Ureter (tissue), 1 donor: Measurements from ENCODE around the gene TIMP3. TPM values are rescaled to one million over a fixed set of nuclear protein-coding genes. Genes with fewer than 3 reads are reported as not detected.

Experiments
- DNase-seq: peaks from one replicate; pipeline ENCODE4 v3.0.0-alpha.2; 2020; ENCODE audit warnings: low spot score
- total RNA-seq: library from RNA; stranded (reverse); gene quantifications from one replicate; pipeline ENCODE4 v1.2.4, GENCODE V29; 2023
- donor health status: DM: yes; HTN: yes; CAD: no.

TIMP3 gene
- total RNA-seq, 1 donor from 2014 or later: 279 TPM

DNA sequence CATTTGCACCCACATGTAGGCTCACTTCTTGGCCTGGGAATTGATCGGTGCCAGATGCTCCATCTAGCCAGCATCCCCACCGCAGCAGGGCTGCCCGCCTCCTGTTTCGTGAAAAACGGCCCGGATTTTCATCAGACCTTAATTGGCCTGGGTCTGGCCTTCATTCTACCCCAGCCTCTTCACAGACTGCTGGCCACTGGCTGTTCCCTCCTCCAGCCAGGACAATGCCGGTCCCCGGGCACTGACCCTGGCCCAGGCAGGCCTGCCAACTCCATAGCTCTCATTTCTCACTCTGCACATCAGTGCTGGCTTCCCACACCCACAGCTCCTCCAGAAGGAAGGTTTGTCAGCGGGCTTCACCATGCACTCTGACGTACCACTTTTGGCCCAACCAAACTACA lies 27.9 kb downstream of the TIMP3 start:
- no peak for DNase-seq

DNA sequence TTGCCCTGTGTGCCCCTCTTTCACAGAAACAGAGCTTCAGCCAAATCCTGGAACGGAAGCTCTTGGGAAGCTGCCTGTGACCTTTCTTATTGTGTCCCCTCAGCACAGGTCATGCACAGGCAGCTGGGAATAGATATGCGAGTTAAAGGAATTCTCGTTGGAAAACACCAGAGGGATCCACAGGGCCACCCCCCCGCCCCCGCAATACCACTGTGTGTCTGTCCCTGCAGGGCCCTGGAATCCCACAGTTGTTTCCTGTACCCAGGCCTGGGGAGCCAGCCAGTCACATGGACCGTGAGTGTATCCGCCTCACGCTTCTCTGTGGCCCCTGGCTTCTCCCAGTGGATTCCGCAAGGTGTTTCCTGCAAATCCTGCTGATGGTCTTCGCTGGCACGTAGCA lies 29.0 kb downstream of the TIMP3 start:
- DNase-seq: no peak

DNA sequence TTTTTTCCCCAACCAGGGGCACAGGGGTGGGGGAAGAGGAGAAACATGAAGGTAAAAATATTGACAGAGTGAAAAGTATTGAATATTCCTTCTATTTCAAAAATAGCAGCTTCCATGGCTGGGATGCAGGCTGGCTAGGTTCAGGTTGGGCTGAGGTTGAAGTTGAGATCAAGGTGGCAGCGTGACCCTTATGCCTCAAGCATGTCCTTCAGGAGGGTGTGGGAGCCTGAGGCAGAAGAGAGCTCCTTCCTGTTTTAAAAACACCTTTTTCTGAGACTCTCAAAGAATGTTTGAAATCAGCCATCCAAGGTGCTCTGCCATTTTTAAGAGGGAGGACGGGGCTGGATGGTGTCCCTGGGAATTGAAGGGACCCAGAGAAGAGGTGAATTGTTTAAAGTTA lies 29.5 kb downstream of the TIMP3 start:
- DNase-seq: no peak

DNA sequence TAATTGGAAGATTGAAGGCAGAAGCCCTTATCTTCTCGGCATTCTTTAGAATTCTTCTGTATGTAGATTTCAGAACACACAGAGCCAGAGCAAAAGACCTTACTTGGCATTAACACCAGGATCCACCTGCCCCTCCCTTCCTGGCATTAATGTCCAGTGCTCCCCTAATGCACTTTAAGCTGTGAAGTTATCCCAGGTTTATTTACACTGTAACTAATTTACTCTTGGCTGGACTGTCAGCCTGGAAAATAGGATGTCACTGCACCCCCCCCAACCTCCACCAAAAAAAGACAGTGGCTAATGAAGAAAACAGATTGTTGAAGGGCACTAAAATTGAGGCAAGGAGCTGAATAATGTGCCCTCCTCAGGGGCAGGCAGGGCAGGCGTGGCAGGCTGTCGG lies 30.1 kb downstream of the TIMP3 start:
- no peak for DNase-seq

DNA sequence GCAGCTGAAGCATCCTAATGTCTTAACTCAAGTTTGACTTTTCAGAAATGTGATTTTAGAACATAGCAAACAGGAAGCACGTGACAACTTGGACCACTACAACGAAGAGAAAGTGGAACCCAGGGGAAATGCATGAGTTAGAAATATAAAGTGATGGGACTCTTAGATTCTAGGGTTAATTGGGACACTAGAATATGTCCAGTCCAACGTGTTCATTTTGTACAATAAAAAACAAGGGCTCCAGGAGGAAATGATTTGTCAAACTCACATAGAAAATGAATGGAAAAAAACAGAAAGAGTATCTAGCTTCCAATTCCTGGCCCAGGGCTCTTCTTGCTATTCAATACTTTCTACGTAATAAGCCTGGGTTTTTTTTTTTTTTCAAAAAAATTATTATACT lies 30.7 kb downstream of the TIMP3 start:
- DNase-seq: no peak

DNA sequence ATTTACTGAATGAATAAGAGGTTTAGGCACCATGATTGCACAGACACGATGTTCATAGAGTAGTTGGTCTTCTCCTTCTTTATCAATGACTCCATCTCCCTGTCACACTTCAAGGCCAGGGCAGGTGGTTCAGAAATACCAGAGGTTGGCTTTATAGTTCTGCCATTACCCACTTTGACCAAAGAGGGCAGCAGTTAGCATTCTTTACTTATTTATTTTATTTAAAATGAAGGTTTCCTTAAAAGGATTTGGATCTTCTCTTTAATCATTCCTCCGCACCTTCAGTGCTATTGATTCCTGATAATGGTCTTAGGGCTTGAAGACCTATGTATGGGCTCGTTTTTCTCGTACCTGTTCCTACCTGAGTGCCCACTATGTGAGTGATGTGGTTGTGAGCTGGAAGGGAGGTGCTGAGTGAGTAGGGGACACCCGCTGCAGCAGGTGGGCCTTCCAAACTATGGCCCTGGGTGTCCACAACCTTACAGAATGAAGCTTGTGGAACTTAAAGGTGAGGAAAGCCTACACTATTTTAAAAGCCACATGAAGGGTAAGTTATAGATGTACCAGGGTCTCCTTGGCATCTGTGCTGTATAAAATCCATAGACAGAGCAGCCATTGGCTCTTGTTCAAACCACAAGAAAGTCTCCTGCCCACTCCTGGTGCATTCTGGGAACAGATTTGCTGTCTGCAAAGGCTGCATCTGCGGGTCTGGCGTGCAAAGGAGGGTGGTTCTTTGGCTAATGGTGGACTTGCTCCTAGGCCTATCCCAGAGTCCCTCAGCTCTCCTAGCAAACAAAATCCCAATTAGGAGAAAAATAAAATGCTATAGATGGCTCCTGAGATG lies 35.0 kb downstream of the TIMP3 start:
- DNase-seq: no peak

DNA sequence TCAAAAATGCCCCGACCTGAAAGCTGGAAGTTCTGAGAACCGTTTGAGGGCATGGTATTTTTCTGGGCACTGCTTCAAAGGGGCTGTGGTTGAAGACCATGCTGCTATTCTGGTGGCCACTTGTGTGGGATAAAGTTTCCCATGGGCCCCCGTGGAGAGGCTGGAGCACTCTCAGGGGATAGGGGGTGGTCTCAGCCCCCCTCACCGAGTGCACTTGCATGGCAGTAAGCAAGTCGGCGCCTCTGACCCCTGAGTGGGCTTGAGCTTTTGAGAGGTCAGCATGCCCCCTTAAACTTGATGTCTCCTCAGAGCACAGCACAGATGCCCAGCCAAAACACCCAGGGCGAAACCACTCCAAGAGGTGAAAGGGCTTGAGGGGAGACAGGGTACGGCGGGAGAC lies 35.6 kb downstream of the TIMP3 start:
- no peak for DNase-seq

DNA sequence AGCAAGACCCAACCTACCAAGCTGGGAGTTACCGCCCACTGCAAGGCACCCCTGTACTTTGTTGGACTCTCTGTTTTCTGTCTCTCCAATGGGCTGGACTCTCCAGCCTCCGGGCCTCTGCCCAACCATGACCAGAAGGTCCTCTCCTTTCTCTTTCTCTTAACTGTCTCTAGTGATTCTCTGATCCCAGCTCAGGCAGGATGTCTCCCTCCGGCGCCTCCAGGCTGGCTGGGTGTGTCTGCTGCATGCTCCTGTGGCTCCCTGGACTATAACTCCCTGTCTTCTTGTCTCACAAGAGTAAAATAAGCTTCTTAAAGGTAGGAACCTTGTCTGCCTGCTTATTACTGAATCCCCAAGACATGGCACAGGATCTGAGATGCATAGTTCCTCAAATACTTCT lies 36.3 kb downstream of the TIMP3 start:
- DNase-seq: no peak

DNA sequence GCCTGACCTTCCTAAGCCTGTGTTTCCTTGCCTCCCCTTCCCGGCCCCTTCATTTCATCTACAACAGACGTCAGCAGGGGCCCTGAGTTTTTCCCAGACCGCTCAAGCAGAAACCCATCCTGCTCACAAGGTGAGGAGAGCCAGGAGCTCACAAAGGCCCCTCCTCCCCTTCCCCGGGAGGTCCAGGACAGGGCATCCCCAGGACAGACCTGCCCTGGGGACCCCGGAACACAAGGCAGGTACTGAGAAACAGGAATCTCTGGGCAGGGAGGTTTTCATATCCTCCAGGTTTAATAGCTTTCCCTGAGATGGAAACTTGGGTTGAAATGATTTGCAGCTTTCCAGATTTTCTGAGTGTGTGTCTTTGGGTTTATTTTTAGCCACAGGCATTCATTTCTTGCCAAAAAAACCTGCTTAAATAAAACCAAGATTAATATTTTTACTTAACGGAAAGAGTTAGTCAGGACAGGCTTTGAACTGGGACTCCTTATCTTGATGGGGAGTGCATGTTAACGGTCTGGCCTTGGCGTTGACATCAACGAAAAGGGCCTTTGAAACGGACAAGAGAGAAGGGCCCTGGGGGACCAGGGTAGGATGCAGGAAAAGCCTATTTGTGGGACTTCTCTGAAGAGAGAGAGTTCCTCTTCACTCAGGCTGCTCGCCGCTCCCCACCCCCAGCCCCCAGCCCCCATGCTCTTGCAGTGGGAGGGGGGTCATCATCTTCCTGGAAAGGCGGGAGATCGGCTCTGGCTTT lies 38.5 kb downstream of the TIMP3 start:
- DNase-seq: no peak

DNA sequence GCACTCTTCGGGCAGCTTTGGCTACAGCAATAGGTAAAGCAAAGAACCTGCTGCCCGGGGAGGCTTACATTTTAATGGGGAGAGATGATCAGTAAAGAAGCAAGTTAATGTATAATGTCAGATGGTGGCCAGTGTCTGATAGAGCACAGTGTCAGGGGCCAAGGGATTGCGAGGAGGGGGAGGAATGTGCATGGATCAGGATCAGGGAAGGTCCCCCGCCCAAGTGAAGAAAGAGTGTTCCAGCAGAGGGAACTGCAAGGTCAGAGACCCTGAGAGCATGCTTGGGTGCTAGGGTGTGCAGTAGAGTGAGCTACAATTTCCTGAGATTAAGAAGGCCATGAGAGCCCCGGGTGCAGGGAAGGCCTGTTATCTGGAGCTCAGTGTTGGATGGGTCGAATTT lies 39.7 kb downstream of the TIMP3 start:
- DNase-seq: no peak

DNA sequence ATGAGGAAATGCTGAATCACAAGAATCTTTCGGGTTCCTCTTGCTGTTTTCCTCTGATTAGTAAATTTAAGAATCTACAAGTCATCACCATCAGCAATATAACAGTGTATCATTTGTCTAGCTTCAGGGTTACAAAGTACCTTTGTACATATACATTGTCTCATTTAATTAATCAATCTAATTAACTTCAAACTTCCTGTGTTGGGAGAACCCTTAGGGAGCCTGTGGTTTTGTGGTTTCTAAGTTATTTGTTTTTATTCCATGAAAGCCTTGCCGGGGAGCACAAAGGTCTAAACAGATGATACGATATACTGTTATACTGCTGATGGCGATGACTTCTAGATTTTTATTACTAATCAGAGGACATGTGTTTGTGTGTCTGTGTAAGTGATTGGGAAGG lies 41.0 kb downstream of the TIMP3 start:
- DNase-seq: no peak

DNA sequence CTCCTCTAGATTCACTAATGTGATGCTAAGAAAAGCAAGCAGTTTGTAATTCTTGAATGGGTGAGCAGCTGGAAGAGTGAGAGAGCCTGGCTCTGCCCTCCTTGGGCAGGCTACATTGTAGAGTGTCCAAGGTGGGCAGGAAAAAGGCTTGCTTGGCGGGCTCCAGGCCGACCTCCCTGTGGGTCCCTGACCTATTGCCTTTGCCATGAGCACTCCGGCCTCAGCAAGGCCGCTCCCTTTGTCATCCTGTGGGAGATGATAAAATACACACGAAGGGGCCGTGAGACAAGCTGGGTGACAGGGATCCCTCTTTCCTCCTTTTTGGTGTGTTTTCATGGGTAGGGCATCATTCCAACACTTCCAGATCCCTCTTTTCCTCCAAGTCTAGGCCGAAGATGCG lies 41.8 kb downstream of the TIMP3 start:
- DNase-seq: no peak

DNA sequence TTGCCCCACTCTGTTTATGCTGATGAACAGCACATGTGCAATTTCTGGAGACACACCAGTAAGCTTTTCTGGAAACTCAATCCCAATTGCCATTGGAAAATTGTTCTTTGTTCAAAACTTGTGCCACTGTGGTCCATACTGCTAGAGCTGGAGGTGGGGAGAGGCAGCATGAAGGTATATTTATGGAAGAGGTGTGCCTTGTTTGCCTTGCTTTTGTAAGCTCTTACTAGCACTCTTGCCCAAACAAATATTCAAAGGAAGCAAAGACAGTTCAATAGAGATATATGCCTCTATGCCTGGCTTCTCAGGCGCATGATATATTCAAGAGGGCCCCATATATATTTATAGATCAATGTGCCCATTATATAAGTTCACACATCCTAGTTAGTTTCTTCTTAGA lies 42.7 kb downstream of the TIMP3 start:
- DNase-seq: no peak

DNA sequence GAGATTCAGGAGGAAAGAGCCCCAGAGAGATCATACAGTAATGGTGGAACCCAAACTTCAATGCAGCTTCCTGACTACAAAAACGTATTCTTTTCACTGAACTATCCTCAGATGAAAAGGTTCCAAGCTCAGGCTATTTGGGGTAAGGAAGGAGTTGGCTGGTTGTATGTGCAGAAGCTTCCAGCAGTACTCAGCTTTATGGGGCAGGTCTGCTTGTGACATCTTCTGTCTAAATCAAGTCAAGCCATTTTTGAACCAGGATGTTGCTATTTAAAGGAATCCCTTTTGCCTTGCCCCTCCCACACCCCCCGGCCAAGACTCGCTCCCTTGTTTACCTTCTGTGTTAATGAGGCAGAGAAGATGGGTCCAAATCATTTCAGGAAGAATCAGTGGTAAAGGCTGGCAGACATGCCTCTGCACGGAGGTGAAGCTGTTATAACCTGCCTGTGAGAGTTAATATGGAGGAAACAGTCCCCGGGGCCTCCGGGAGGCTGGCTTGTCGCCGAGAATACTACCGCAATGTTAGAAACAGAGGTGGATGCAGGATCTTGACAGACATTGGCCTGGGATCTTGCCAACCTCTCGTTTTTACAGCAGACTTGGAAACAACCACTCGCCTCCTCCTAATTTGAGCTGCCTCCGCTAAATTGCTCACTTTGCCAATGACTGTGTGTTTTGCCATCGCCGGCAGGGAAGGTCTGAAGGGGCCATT lies 45.4 kb downstream of the TIMP3 start:
- peak; percentile 72 for DNase-seq

DNA sequence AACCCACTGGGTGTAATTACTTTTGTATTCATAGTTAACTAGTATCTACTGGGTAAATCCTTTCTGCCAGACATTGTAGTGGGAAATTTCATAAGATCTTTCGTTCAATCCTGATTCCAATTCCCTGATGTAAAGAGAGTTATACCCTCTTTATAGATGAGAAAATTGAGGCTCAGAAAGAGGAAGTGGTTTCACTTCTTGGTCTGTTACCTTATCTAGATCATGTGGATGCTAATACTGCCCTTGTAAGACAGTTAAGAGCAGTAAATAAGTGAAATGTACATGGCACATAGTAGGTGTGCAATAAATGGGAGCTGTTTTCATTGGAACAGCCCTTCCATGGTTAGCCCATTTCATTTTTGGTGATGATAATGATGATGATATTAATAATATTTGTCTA lies 46.7 kb downstream of the TIMP3 start:
- DNase-seq: no peak

DNA sequence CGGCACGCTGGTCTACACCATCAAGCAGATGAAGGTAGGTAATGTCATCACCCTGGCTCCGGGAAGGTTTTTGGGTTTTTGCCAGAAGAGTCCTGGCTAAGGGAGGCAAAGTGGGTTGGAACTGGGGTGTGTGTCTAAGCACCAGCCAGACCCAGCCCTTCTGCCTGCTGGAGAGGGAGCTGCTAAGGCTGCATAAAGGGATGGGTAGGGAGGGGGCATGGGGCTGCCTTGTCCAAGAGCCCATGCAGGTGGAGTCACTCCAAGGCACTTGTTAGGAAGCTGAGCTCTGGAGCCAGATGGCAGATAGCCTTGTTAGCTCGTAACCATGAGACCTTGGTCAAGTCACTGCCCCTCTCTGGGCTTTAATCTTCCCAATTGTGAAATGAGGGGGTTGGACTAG lies 48.0 kb downstream of the TIMP3 start:
- no peak for DNase-seq

DNA sequence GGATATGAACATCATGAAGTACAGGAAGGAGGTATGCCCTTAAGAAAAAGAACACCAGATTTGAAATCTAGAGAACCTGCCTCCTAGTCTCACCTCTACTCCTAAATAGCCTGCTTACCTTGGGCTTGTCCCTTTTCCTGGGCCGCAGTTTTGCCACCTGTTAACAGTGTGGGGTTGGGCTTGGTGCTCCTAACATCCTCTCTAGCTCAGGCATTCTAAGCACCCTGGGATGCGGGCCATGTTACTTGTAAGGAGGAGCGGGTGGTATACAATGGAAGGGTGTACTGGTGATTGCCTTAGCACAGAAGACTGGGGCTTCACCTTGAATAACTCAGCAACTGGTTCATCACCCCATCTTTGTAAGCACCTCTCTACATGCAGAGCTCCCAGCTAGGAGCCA lies 48.7 kb downstream of the TIMP3 start:
- no peak for DNase-seq

DNA sequence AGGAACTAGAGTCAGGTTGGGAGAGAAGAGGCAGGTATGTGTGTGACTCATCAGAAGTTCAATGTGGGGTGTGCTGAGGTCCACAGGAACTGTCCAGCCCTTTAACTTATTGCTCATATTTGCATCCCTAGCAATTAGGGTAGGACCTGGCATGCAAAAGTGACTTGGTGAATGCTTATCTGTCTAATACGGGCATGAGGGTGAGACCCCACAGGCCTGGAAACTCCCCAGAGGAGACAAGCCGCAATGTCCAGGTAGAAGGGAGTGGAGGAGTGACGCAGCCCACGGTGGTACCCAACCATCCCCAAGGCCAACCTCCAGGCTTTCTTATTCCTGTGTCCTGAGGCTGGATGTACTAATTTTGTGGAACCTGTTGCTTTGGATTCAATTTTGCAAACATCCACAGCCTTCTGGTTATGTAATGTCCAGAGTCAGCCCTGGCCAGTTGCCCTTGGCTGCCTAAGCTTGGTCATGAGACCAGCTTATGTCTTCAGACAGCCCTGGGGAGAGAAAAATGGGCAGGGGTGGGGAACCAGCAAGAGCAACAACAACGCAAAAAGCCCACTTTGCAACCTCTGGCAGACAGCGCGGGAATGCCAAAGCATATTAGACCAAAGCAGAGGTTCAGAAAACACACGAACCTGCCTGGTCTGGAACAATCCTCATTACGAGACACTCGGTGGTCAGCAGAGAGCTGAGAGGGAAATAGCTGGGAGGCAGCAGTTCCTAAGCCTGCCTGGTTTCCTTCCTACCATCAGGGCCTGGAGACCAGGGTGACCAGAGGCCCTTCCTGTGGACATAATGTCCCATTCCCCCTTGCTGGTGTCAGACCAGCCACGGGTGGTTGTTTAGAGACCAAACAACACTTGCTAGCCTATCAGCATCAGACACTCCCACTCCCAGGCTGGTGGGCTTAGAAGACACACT lies 49.3 kb downstream of the TIMP3 start:
- DNase-seq: peak; percentile 80

DNA sequence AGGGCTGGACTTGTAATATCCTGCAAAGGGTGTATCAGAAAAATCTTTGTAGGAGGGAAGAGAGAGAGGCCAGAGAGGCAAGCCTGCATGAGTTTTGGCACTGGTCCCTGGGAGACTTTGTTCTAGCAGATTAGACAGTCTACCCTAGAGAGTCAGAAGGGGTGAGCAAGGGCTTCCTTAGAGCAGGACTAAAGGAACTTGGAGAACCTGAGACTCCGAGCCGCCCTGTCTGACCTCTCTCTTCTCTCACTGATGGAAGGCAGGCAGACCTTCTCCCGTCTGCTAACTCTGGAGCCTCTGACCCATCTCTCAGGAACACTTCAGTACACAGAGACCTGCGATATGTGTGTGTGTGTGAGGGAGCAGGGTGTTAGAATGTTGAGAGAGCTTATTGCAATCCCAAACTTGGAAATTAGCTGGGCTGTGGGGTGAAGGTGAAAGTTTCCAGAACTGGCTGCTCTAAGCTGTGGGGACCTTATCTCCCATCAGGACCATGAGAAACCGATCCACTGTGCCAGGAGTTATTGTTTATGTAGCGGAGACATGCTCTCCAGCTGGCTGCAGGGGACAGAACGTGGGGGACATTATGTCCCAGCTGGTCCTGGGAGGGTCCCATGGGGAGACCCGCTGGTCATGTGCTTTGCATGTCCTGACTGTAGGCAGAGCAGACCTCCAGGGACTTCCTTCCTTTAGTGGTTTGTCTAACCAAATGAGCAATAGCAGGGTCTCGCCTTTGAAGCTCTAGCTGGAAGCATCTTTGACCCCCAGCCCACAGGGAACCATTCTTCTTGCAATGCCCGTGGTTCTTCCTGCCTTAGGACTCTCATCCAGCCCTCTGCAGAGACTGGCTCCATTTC lies 51.1 kb downstream of the TIMP3 start:
- DNase-seq: peak; percentile 80

DNA sequence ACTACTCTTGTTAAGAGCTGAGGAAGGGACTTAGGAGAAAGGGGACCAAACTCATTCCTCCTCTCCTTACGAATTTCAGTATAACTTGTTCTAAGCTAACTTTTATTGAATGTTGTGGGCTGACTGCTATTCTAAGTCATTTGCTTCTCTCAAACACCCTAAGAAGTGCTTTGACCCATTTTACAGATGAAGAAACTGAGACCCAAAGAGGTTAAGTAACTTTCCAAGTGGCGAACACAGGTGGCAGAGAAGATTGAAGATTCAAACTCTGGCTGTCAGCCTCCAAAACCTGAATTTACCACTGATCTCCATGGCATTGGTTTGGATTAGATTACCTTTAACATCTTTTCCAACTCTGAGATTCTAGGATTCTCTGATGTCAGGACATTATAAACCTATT lies 52.2 kb downstream of the TIMP3 start:
- DNase-seq: no peak

DNA sequence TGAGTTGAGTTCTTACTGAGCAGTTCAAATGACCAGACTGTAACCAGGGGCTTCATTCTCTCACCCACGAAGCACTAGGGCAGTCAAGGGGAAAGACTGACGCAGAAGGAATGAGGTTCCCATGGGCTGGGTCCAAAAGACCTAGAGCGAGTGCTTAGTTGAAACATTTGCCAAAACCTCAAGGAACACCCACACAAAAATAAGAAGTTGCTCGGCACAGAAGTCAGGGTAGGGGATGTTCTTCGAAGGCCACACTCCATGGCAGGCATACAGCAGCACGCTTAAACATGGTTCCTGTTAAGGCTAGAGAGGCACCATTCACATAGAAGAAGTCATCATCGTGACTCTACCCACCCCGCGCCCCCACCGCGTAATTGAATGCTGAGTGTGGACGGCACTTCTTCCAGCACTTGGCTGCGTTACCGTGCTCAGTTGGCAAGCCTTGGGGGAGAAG lies 52.9 kb downstream of the TIMP3 start:
- DNase-seq: no peak
